ENCODE measurements around the gene CIROP. TPM values are rescaled to one million over a fixed set of nuclear protein-coding genes. Genes with fewer than 3 reads are reported as not detected.
A peak's percentile ranks its signal among the peaks of the same experiment; 100 is the strongest.

CIROP gene
- total RNA-seq, 4 donors from 2014 or later = not detected

DNA sequence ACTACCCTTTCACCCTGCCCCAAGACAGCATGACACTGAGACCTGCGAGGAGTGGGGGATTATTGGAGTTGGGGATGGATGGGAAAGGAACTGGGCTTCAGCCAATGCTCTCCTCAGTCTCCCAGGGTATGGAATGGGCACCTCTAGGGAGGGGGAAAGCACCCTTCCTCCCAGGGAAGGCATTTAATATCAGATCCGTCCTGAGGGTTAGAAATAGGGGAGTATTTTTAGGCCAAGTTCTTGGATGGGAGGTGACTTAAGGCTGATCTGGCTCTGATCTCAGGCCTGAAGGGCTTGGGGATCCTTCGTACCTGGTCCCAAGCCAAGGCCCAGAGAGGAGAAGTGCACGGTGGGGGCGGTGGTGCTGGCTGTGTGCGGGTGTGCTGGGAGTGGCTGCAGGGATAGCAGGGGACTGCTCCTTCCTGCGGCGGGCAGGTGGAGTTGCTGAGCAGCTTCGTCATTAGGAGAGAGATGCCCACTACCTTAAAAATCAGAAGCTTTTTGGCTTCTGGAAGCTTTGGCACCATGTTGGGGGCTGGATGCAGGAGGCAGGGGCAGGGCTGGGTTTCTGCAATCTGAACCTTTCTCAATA, 21.2 kb upstream of the CIROP start:
- DNase-seq (ENCODE audit: low spot score in 2 of 2) = no peak
- no peak overlapping the region for H3K4me3 ChIP-seq (ENCODE audit: low read depth, poor library complexity, severe bottlenecking)
- TF ChIP-seq POLR2A (IDR thresholded peaks at IDR 0.05) = no peak
- TF ChIP-seq, protein P1, sequence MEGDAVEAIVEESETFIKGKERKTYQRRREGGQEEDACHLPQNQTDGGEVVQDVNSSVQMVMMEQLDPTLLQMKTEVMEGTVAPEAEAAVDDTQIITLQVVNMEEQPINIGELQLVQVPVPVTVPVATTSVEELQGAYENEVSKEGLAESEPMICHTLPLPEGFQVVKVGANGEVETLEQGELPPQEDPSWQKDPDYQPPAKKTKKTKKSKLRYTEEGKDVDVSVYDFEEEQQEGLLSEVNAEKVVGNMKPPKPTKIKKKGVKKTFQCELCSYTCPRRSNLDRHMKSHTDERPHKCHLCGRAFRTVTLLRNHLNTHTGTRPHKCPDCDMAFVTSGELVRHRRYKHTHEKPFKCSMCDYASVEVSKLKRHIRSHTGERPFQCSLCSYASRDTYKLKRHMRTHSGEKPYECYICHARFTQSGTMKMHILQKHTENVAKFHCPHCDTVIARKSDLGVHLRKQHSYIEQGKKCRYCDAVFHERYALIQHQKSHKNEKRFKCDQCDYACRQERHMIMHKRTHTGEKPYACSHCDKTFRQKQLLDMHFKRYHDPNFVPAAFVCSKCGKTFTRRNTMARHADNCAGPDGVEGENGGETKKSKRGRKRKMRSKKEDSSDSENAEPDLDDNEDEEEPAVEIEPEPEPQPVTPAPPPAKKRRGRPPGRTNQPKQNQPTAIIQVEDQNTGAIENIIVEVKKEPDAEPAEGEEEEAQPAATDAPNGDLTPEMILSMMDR (IDR thresholded peaks at IDR 0.05) = no peak
- WGBS, 2 donors = 56 to 63% methylated on average over 9 of the region's 9 CpGs
- intact Hi-C loops (cut with DNase I; ENCODE audit: low total_unique reads) = no loop called here

DNA sequence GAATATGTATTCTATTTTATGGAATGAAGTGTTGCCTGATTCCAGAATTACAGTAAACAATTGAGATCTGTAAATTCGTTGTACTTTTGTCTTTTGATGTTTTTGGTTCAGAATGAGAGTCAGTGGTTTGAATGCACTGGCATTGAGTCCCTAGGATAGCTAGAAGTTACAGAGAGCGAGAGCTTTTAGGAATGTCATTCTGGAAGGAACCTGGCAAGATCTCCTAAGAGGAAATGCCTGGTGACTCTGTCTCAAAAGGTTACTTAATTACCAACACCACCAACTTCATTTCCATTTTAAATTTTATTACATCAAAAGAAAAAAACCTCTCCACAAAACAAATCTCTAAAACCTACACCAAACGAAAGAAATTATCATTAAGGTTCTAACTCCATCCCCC, 20.2 kb upstream of the CIROP start:
- TF ChIP-seq POLR2A (IDR thresholded peaks at IDR 0.05) = no peak
- TF ChIP-seq, protein P1 (IDR thresholded peaks at IDR 0.05) = no peak
- H3K4me3 ChIP-seq (ENCODE audit: low read depth, poor library complexity, severe bottlenecking) = no peak overlapping the region
- WGBS, 2 donors = 56 to 63% methylated on average over 3 of the region's 3 CpGs
- intact Hi-C loops (cut with DNase I; ENCODE audit: low total_unique reads) = no loop called here
- DNase-seq (ENCODE audit: low spot score in 2 of 2) = no peak

DNA sequence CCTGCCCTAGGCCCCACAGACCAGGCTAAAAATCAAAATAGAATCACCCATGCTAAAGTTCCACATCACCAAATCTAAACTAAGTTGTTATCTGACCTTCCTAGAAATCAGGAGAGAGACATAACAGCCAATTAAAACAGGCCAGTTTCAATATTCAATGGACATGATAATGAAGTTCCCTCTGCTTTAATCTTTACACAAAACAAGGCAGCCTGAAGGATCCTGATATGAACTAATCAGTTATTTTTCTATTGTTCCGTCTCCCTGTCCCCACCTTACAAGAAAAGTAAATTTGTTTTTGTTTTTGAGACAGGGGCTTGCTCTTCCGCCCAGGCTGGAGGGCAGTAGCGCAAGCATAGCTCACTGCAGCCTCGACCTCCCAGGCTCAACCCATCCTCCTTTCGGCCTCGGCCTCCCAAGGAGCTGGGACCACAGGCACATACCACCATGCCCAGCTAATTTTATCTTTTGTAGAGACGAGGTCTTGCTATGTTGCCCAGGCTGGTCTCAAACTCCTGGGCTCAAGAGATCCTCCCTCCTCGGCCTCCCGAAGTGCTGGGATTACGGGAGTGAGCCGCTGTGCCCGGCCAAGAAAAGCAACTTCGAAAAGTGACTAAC, 19.7 kb upstream of the CIROP start:
- intact Hi-C loops (cut with DNase I; ENCODE audit: low total_unique reads) = no loop called here
- WGBS, 2 donors = 84 to 89% methylated on average over 13 of the region's 13 CpGs
- DNase-seq (ENCODE audit: low spot score in 2 of 2) = no peak
- TF ChIP-seq, protein P1 (IDR thresholded peaks at IDR 0.05) = no peak
- TF ChIP-seq POLR2A (IDR thresholded peaks at IDR 0.05) = no peak
- H3K4me3 ChIP-seq (ENCODE audit: low read depth, poor library complexity, severe bottlenecking) = no peak overlapping the region

DNA sequence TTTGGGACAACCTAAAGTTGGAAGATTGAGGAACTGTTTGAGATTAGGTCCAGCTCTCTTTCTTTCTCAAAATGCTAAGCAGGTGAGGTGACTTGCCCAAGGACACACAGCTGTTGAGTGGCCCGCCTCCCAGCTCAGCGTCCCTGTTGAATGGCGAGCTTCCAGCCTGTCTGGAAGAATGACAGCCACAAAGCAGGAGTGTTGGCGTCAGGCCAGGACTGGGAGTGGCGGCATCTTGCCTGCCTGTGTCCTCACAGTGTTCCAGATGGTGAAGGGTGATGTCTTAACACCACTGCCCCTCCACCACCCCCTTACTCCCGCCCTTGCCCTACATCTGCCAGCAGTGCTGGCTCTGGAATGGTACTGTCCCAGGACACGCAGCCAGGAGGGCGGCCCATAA, 18.6 kb upstream of the CIROP start:
- WGBS, 2 donors = 22 to 29% methylated on average over 8 of the region's 8 CpGs
- TF ChIP-seq POLR2A (IDR thresholded peaks at IDR 0.05) = no peak
- TF ChIP-seq, protein P1 (IDR thresholded peaks at IDR 0.05) = no peak
- peak; percentile 77 to 95 for DNase-seq (ENCODE audit: low spot score in 2 of 2)
- intact Hi-C loops (cut with DNase I; ENCODE audit: low total_unique reads) = no loop called here
- no peak overlapping the region for H3K4me3 ChIP-seq (ENCODE audit: low read depth, poor library complexity, severe bottlenecking)

DNA sequence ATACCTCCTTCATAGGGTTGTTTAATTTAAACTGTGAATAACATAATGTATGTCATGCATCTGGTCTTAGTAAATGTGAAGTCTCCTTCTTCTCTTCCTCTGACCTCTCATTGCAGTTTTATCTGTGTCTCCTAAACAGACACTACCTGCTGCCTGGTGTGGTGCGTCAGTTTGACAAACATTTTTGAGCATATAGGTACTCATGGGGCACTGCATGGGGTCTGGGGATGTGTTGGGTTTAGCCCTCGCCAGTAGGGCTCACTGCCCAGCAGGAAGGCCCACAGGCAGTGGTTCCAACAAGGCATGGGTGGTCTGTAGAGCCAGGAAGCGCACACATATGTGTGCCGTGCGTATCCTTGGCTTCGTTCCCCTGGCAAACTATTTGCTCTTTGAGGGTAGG, 17.3 kb upstream of the CIROP start:
- TF ChIP-seq POLR2A (IDR thresholded peaks at IDR 0.05) = no peak
- TF ChIP-seq, protein P1 (IDR thresholded peaks at IDR 0.05) = no peak
- 86 to 95% methylated on average over 6 of the region's 6 CpGs for WGBS, 2 donors
- intact Hi-C loops (cut with DNase I; ENCODE audit: low total_unique reads) = no loop called here
- no peak for DNase-seq (ENCODE audit: low spot score in 2 of 2)
- H3K4me3 ChIP-seq (ENCODE audit: low read depth, poor library complexity, severe bottlenecking) = no peak overlapping the region

All from lower leg skin (tissue), 4 donors.